Kidney epithelial cell (primary cell): Measurements from ENCODE around the gene PODXL2. TPM values are rescaled to one million over a fixed set of nuclear protein-coding genes. Genes with fewer than 3 reads are reported as not detected.

Experiments
- DNase-seq: peaks from one replicate; pipeline ENCODE4 v3.0.0-alpha.2; 2010; ENCODE audit warnings: low read depth
- H3K27me3 ChIP-seq: 2 replicates; pipeline ENCODE4 v1.6.0; 2011; ENCODE audit warnings: low read length; ENCODE audit not compliant: control insufficient read depth, insufficient read depth
- H3K36me3 ChIP-seq: 2 replicates; pipeline ENCODE4 v1.5.1; 2011; ENCODE audit warnings: low read length; ENCODE audit not compliant: control insufficient read depth, insufficient read depth
- H3K4me3 ChIP-seq: 2 replicates; pipeline ENCODE4 v1.5.1; 2011; ENCODE audit warnings: low read depth, mild to moderate bottlenecking, control low read depth, low read length
- CTCF ChIP-seq: IDR thresholded peaks from 2 replicates; pipeline ENCODE4 v1.5.1; 2011; ENCODE audit warnings: mild to moderate bottlenecking, moderate library complexity, low read length, control low read depth, inconsistent platforms; ENCODE audit not compliant: insufficient read depth, poor library complexity, severe bottlenecking
- total RNA-seq: library from RNA; depleted of rRNA; stranded (reverse); fragments of >200 nt; gene quantifications from 2 replicates; pipeline ENCODE4 v1.2.3, GENCODE V29; 2015

PODXL2 gene
- total RNA-seq, 1 donor from 2014 or later, result 69.5 TPM

- TF ChIP-seq CTCF, result no peak
- DNase-seq, result no peak
- Histone ChIP-seq H3K36me3 (peaks cover 2% of the 10 kb centered on the region), H3K27me3 (no peaks in the 10 kb centered on the region), H3K4me3 (no peak overlapping the region)
These were observed 88.6 kb downstream of the PODXL2 start for GRCh38 chr3:127717357-127718244.

- no peak for DNase-seq
These were observed 89.4 kb downstream of the PODXL2 start for GRCh38 chr3:127718245-127718915.

GRCh38 chr3:127718916-127719290 lies 89.9 kb downstream of the PODXL2 start:
- no peaks in the 10 kb centered on the region for H3K27me3 ChIP-seq

More at GRCh38 chr3:127718245-127718915, 89.4 kb downstream of the PODXL2 start:
- Histone ChIP-seq H3K27me3 (no peaks in the 10 kb centered on the region), H3K4me3 (no peak overlapping the region), H3K36me3 (peaks cover 2% of the 10 kb centered on the region)
- no peak for TF ChIP-seq CTCF

GRCh38 chr3:127719369-127719768 lies 90.4 kb downstream of the PODXL2 start:
- no peak for TF ChIP-seq CTCF
- no peak for DNase-seq
- no peaks in the 10 kb centered on the region for H3K27me3 ChIP-seq
- H3K4me3 ChIP-seq, result no peak overlapping the region
- peaks cover 2% of the 10 kb centered on the region for H3K36me3 ChIP-seq

More at GRCh38 chr3:127718916-127719290, 89.9 kb downstream of the PODXL2 start:
- H3K36me3 ChIP-seq, result peaks cover 2% of the 10 kb centered on the region
- no peak for TF ChIP-seq CTCF
- no peak for DNase-seq
- H3K4me3 ChIP-seq, result no peak overlapping the region

GRCh38 chr3:127720161-127720823 lies 91.3 kb downstream of the PODXL2 start:
- Histone ChIP-seq H3K36me3 (peaks cover 2% of the 10 kb centered on the region), H3K27me3 (no peaks in the 10 kb centered on the region), H3K4me3 (no peak overlapping the region)
- DNase-seq, result no peak
- no peak for TF ChIP-seq CTCF
